GM12891 (cell line): ENCODE data around the gene UGT2B15.

Experiments
- PAX5 ChIP-seq: IDR thresholded peaks from 2 replicates; pipeline ENCODE4 v1.6.1; 2011; ENCODE audit warnings: low read length, moderate library complexity, mild to moderate bottlenecking; ENCODE audit not compliant: insufficient read depth, severe bottlenecking
- POLR2A ChIP-seq: IDR thresholded peaks from 2 replicates; pipeline ENCODE4 v1.6.1; 2011; ENCODE audit warnings: low read depth, low read length, control low read depth
- POLR2AphosphoS5 ChIP-seq: IDR thresholded peaks from 2 replicates; pipeline ENCODE4 v1.6.1; 2011; ENCODE audit warnings: low read depth, low read length, control low read depth
- SPI1 ChIP-seq: IDR thresholded peaks from 2 replicates; pipeline ENCODE4 v1.6.1; 2011; ENCODE audit warnings: low read depth, low read length, control low read depth
- TAF1 ChIP-seq: IDR thresholded peaks from 2 replicates; pipeline ENCODE4 v1.6.1; 2011; ENCODE audit warnings: low read depth, low read length, control low read depth

DNA sequence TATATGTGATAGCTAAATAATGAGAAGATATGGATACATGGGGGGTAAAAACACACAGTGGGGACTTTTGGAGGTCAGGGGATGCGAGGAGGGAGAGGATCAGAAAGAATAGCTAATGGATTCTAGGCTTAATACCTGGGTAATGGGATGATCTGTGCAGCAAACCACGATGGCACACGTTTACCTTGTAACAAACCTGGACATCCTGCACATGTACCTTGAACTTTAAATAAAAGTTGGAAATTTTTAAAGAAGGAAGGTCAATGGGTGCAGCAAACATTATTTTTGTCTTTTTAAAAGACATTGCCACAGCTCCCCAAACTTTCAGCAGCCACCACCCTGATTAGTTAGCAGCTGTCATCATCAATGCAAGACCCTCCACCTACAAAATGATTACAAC is 29.7 kb upstream of the UGT2B15 start:
- TF ChIP-seq POLR2AphosphoS5 (no peak), TAF1 (no peak), POLR2A (no peak), PAX5 (no peak), SPI1 (no peak)
